Heart left ventricle (tissue), 13 donors: Measurements from ENCODE around the gene APOBEC3H.

Experiments used
- CTCF ChIP-seq, 12 donors: fragments of 200-600 bp; sonication (generic) in 4 of 12; IDR thresholded peaks; one replicate each; pipeline versions ENCODE4 v1.5.0 to v1.8.0; 2018 to 2022; ENCODE audit warnings: antibody characterized with exemption in 12 of 12, mild to moderate bottlenecking in 5 of 12
- POLR2A ChIP-seq, 2 donors: fragments of 450-650 bp; IDR thresholded peaks; one replicate each; pipeline ENCODE4 v1.6.1; 2017; ENCODE audit warnings: antibody characterized with exemption in 2 of 2, mild to moderate bottlenecking in 2 of 2, moderate library complexity in 2 of 2
- donor health status: ischemic (EF 13 %, LVEDD 7.1; RV severe dilation, severe dysfunction).
- donor health status: DM: no; HTN: yes; CAD: no.
- donor health status: DM: no; HTN: no; CAD: no.
- donor health status: ischemic (EF 25% LVEDD 6.9; RV normal size, moderate dysfunction).
- donor health status: ischemic (EF 25% LVEDD 5.7; RV mildly dilated, moderate dysfunction).
- donor health status: ischemic (EF 35%, LVEDD 5.7; RV mildly dilated, moderate dysfunction).
- donor health status: nonischemic (EF 11% LVEDD 7.7; RV severe dilation, severe dysfunction).
- donor health status: DM: yes; HTN: yes; CAD: no.
- donor health status: PGD.
- donor health status: ischemic (EF 29% LVEDD 5.4; RV normal size, mild dysfunction).
- donor health status: nonischemic (EF 23%, LVEDD 6.1; RV moderate dilation, normal function).

- TF ChIP-seq CTCF (IDR thresholded peaks at IDR 0.05) (no peak), POLR2A (IDR thresholded peaks at IDR 0.05) (no peak)
Measured at GRCh38 chr22:39123751-39124581, 26.9 kb downstream of the APOBEC3H start.
